T-cell (primary cell): ENCODE measurements around the gene TMSB10. TPM values are rescaled to one million over a fixed set of nuclear protein-coding genes. Genes with fewer than 3 reads are reported as not detected.

Source experiments
- ATAC-seq, 4 experiments: fragments of 200-7000 bp in 3 of 4; fragments of 150-1000 bp in 1 of 4; cut with Tn5 transposase; replicated peaks in 1 of 4; 1 replicate in 3 of 4; 2 replicates in 1 of 4; pipeline ENCODE4 v1.10.0; 2021; ENCODE audit warnings: moderate library complexity in 3 of 4, mild to moderate bottlenecking in 2 of 4, moderate number of reproducible peaks in 1 of 4
- CTCF ChIA-PET, 2 donors: fragments of 300-600 bp; sonication (Branson Sonifier 250); formaldehyde crosslinking; loops; one replicate each; lab custom pipeline; 2022; ENCODE audit warnings: antibody characterized with exemption in 2 of 2; lab: Charles Lee
- POLR2A ChIA-PET, 2 donors: fragments of 300-600 bp; sonication (Branson Sonifier 250); formaldehyde crosslinking; loops; one replicate each; lab custom pipeline; 2022; ENCODE audit warnings: antibody characterized with exemption in 2 of 2; lab: Charles Lee
- DNase-seq, 35 experiments: peaks; one replicate each; pipeline versions ENCODE4 v3.0.0 to v3.0.0-alpha.2; 2013 to 2023
- H3K27ac ChIP-seq: one replicate; pipeline ENCODE4 v1.5.1; 2013; ENCODE audit warnings: low read length
- H3K27me3 ChIP-seq, 2 experiments: replicated peaks in 1 of 2; 1 replicate in 1 of 2; 2 replicates in 1 of 2; pipeline versions ENCODE4 v1.6.1 to v1.7.0; 2013; ENCODE audit warnings: low read length in 1 of 2, mixed read lengths in 1 of 2; ENCODE audit not compliant: control insufficient read depth in 2 of 2, insufficient read depth in 2 of 2; ENCODE audit errors: extremely low read depth in 1 of 2
- H3K36me3 ChIP-seq, 2 donors: 1 replicate in 1 of 2; 2 replicates in 1 of 2; pipeline versions ENCODE4 v1.6.1 to v1.7.0; 2013; ENCODE audit warnings: low read length in 1 of 2; ENCODE audit not compliant: control insufficient read depth in 2 of 2, insufficient read depth in 1 of 2; ENCODE audit errors: extremely low read depth in 1 of 2
- H3K4me1 ChIP-seq, 2 experiments: 1 replicate in 1 of 2; 2 replicates in 1 of 2; pipeline versions ENCODE4 v1.6.1 to v1.7.0; 2013; ENCODE audit warnings: low read length in 2 of 2, mixed read lengths in 1 of 2; ENCODE audit not compliant: insufficient read depth in 2 of 2, control insufficient read depth in 1 of 2; ENCODE audit errors: extremely low read depth in 1 of 2
- H3K4me3 ChIP-seq, 2 donors: 1 replicate in 1 of 2; 2 replicates in 1 of 2; pipeline versions ENCODE4 v1.5.1 to v1.7.0; 2013; ENCODE audit warnings: mild to moderate bottlenecking in 2 of 2, low read length in 1 of 2, moderate library complexity in 1 of 2; ENCODE audit not compliant: control insufficient read depth in 1 of 2; ENCODE audit errors: extremely low read depth in 1 of 2
- H3K9me3 ChIP-seq: 2 replicates; pipeline ENCODE4 v1.7.0; 2013
- H3K27ac Mint-ChIP-seq, 2 donors: one replicate each; pipeline ENCODE4 v1.8.0; 2020 to 2021; ENCODE audit warnings: mild to moderate bottlenecking in 2 of 2, mixed read lengths in 2 of 2
- H3K27me3 Mint-ChIP-seq, 2 donors: one replicate each; pipeline ENCODE4 v1.8.0; 2021 to 2022; ENCODE audit warnings: mixed read lengths in 2 of 2
- H3K36me3 Mint-ChIP-seq: one replicate; pipeline ENCODE4 v1.8.0; 2021; ENCODE audit warnings: mixed read lengths
- H3K4me1 Mint-ChIP-seq, 3 donors: one replicate each; pipeline ENCODE4 v1.8.0; 2020 to 2022; ENCODE audit warnings: mixed read lengths in 3 of 3, mild to moderate bottlenecking in 1 of 3
- H3K4me3 Mint-ChIP-seq, 3 donors: one replicate each; pipeline ENCODE4 v1.8.0; 2020 to 2022; ENCODE audit warnings: mild to moderate bottlenecking in 3 of 3, mixed read lengths in 3 of 3, moderate library complexity in 3 of 3
- H3K9me3 Mint-ChIP-seq, 3 donors: one replicate each; pipeline ENCODE4 v1.8.0; 2020 to 2022; ENCODE audit warnings: mixed read lengths in 3 of 3
- WGBS: methylation state at CpG from one replicate; pipeline ENCODE4 v1.1.5; 2013; ENCODE audit warnings: missing lambda C conversion rate; ENCODE audit not compliant: insufficient coverage; 5-methylcytosine and 5-hydroxymethylcytosine counted together
- total RNA-seq, 35 experiments: library from RNA in 6 of 35; stranded (reverse) in 6 of 35; fragments of 120-200 nt in 1 of 35; gene quantifications; one replicate each; pipeline versions ENCODE4 v1.2.1 to v1.2.4 and lab custom pipeline; 2013 to 2026

The TMSB10 gene
- total RNA-seq, 5 donors from 2014 or later (not counting 1 experiment from before 2014, with no cell fraction given) = 1,423 to 1,890 (median 1,689) TPM

DNA sequence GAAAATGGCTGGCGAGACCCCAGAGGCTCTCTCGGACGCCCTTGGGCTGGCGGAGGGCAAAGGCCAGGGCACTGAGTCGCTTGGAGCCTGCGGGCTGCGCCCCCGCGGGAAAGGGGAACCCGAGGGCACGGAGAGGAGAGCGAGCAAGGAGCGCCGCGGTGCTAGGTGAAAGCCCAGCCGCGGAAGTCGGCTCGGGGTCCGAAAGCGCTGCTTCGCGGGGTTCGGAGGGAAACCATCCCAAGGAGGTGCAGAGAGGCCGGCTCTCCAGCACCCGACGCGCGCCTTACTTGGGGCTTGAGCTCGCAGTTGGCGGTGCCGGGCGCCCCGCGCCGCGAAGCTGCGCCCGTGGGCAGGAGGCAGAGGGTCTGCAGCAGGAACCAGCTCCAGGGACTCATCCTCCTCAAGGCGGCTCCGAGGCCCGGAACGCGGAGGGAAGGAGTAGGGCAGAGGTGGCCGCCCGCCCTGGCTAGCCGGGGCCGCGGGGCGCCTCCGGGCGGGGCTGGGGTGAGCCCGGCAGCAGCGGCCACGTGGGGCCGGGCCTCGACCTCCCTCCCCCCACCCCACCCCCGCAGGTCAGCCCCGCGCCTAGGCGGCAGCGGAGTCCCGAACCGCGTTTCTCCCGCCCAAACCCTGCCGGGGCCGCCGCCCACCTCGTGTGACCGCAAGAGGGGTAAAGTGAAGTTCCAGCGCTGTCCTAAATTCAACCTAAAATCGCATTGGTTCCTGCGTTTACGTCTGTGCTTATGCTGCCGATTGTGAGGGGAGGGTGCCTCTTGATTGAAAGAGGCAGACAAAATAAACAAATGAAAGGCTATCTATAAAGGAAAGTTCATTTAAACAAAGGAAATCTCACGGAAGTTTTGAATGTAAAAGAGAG, 24.6 kb upstream of the TMSB10 start, which contains the start of gene TRABD2A:
Gene TRABD2A, minus strand, starts transcription at position 440 of the 877 bp plus-strand sequence. Its CDS starts 45 bp downstream, at position 395.
- Histone ChIP-seq H3K4me1 (peaks cover 17 to 42% of the 10 kb centered on the region in 2 experiments), H3K36me3 (peaks cover 0 to 2% of the 10 kb centered on the region in 2 donors), H3K4me3 (peak within 1 kb of the TSS; percentile 71 to 99), H3K27me3 (peaks cover 0 to 5% of the 10 kb centered on the region in 2 experiments), H3K9me3 (no peaks in the 10 kb centered on the region), H3K27ac (peak within 1 kb of the TSS; percentile 75)
- Mint-ChIP-seq H3K36me3 (no peaks in the 10 kb centered on the region), H3K9me3 (no peaks in the 10 kb centered on the region), H3K27ac (peak within 1 kb of the TSS; percentile 95 to 96), H3K4me1 (peaks cover 59 to 68% (median 65%) of the 10 kb centered on the region in 3 donors), H3K4me3 (peak within 1 kb of the TSS; percentile 94 to 99 (median 97)), H3K27me3 (no peaks in the 10 kb centered on the region)
- ATAC-seq (peak; percentile 33 to 69 (median 49)), DNase-seq (peak in 27 of 35 experiments; percentile 35 to 72 (median 52))
- ChIA-PET POLR2A (interaction anchor here (0.6 to 1.3 kb wide), 3 partner anchors 23 to 32 kb away, joined by 3 to 4 read pairs (median 3); no protein-coding TSS in a partner anchor), CTCF (interaction anchor here in 1 of 2 donors (0.7 to 4.0 kb wide), 10 partner anchors 10 to 397 kb away, joined by 3 to 41 read pairs (median 4); no protein-coding TSS in a partner anchor)
- under 1% methylated on average over 50 of the region's 77 CpGs for WGBS

DNA sequence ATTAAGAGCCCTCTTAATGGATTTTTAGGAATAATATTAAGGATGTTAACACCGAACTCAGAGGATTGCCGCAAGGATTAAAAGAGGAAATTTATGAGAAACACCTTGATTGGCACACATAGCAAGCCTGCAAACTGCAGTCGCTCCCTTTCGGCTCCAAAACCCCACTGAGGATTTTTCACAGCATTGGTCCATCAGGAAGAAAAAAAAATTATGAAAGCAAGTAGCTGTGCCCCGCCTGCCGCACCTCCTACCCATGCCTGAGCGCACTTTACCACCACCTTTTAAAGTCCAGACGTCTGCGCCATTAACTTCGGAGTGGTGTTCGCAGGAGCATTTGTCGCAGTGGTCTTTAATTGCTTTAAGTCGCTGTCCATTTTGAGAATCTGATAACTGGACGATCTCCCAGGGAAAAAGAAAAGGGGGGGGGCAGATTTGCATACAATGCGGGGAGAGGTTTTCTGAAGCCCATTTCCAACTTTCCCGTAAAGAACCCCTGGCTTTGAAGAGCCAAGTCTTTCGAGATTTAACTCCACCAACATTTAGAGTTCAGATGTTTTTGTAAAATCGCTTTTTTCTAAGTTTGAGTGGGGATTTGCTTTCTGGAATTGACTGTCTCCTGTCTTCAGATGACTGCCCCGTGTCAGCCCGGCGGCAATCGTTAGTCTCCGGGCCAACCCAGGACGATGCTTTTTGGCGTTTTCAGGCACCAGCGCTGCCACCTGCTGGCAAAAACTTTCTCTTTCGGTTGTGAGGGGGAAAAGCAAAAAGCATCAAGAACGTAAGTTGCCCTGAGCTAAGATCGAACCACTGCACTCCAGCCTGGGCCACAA, 23.7 kb upstream of the TMSB10 start:
- ChIA-PET CTCF (interaction anchor here (0.6 to 4.0 kb wide), 29 partner anchors 9 to 398 kb away, joined by 3 to 41 read pairs (median 4); partner anchors contain the start of gene DNAH6 (in 1 of the 2)), POLR2A (interaction anchor here (0.5 to 1.7 kb wide), 6 partner anchors 20 to 417 kb away, joined by 3 to 7 read pairs (median 4); no protein-coding TSS in a partner anchor)
- Histone ChIP-seq H3K27me3 (peaks cover 0 to 5% of the 10 kb centered on the region in 2 experiments), H3K9me3 (no peaks in the 10 kb centered on the region), H3K27ac (peak overlapping the region; percentile 75), H3K36me3 (no peaks in the 10 kb centered on the region), H3K4me3 (peak overlapping the region; percentile 71 to 99), H3K4me1 (peaks cover 14 to 34% of the 10 kb centered on the region in 2 experiments)
- Mint-ChIP-seq H3K27me3 (no peaks in the 10 kb centered on the region), H3K4me3 (peak overlapping the region; percentile 94 to 99 (median 97)), H3K36me3 (no peaks in the 10 kb centered on the region), H3K27ac (peak overlapping the region; percentile 95 to 96), H3K4me1 (peaks cover 54 to 63% (median 57%) of the 10 kb centered on the region in 3 donors), H3K9me3 (no peaks in the 10 kb centered on the region)
- 2% methylated on average over 18 of the region's 29 CpGs for WGBS
- DNase-seq = peak; percentile 69 to 92 (median 84)
- peak; percentile 69 to 76 (median 70) for ATAC-seq

DNA sequence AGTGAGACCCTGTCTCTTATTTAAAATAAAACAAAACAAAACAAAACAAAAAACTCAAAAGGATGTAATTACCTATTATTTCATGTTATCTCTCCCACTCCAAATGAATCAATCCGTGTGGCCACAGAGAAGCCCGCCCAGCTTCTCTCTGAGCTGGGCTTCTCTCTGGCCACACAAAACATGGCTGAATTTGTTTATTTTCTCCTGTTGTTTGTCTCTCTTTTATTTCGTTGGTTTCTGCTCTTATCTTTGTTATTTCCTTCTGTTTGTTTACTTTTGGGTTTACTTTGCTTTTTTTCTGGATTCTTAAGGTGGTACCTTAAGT, 23.1 kb upstream of the TMSB10 start:
- Histone ChIP-seq H3K27me3 (peaks cover 0 to 5% of the 10 kb centered on the region in 2 experiments), H3K27ac (peak overlapping the region; percentile 75), H3K4me3 (peak overlapping the region in 1 of 2 donors; percentile 99), H3K4me1 (peaks cover 14 to 28% of the 10 kb centered on the region in 2 experiments), H3K9me3 (no peaks in the 10 kb centered on the region), H3K36me3 (no peaks in the 10 kb centered on the region)
- peak overlapping the region; percentile 95 to 96 for H3K27ac Mint-ChIP-seq
- ATAC-seq (no peak), DNase-seq (no peak)
- H3K27me3 Mint-ChIP-seq = no peaks in the 10 kb centered on the region
- CTCF ChIA-PET = interaction anchor here (0.6 to 4.0 kb wide), 25 partner anchors 10 to 385 kb away, joined by 3 to 41 read pairs (median 4); partner anchors contain the start of gene DNAH6 (in 1 of the 2)
- H3K4me3 Mint-ChIP-seq = peak overlapping the region; percentile 94 to 99 (median 97)
- no CpG with 5 or more reads among the region's 3 CpGs for WGBS
- H3K36me3 Mint-ChIP-seq = no peaks in the 10 kb centered on the region
- peaks cover 54 to 63% (median 57%) of the 10 kb centered on the region in 3 donors for H3K4me1 Mint-ChIP-seq
- no peaks in the 10 kb centered on the region for H3K9me3 Mint-ChIP-seq
- POLR2A ChIA-PET = interaction anchor here (0.6 to 1.7 kb wide), 5 partner anchors 21 to 356 kb away, joined by 3 to 7 read pairs (median 5); no protein-coding TSS in a partner anchor

DNA sequence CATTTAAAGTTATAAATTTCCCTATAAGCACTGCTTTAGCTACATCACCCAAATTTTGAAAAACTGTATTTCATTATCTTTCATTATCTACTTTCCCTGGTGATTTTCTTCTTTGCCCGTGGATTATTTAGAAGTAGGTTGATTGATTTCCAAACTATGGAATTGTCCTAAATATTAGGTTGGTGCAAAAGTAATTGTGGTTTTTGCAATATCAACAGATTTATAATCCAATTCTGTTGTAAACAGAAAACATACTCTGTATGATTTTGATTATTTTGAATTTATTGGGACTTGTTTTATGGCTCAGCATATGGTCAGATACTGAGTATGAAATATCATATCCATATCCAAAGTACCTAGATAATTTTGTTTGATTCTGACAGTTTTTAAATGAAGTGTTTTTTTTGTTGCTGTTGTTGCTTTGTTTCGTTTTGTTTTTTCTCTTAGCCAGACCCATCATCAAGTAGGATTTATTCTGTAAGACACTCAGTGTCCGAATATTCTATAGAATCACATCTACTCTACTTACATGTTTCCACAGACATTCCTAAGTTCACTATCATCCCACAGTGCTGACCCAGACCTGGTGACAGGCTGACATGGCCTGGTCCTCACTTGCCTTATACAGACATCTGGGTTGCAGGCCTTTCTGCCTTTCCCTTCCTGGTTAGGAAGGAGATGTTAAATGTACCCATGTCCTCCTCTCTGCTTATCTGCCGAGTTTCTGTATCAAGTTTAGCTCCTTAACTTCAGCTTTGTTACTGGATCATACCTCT, 22.5 kb upstream of the TMSB10 start:
- Mint-ChIP-seq H3K27me3 (no peaks in the 10 kb centered on the region), H3K27ac (peak overlapping the region; percentile 95 to 96), H3K36me3 (no peaks in the 10 kb centered on the region), H3K9me3 (no peaks in the 10 kb centered on the region), H3K4me1 (peaks cover 53 to 61% (median 54%) of the 10 kb centered on the region in 3 donors), H3K4me3 (peak overlapping the region; percentile 94 to 99 (median 97))
- Histone ChIP-seq H3K36me3 (no peaks in the 10 kb centered on the region), H3K27me3 (peaks cover 0 to 5% of the 10 kb centered on the region in 2 experiments), H3K4me3 (no peak overlapping the region), H3K27ac (peak overlapping the region; percentile 75), H3K9me3 (no peaks in the 10 kb centered on the region), H3K4me1 (peaks cover 11 to 26% of the 10 kb centered on the region in 2 experiments)
- DNase-seq (no peak), ATAC-seq (no peak)
- ChIA-PET CTCF (interaction anchor here (0.6 to 4.0 kb wide), 24 partner anchors 10 to 385 kb away, joined by 3 to 41 read pairs (median 4); partner anchors contain the start of gene DNAH6 (in 1 of the 2)), POLR2A (interaction anchor here (0.6 to 1.7 kb wide), 5 partner anchors 22 to 357 kb away, joined by 3 to 7 read pairs (median 5); no protein-coding TSS in a partner anchor)
- 100% methylated on average over 1 of the region's 4 CpGs for WGBS

DNA sequence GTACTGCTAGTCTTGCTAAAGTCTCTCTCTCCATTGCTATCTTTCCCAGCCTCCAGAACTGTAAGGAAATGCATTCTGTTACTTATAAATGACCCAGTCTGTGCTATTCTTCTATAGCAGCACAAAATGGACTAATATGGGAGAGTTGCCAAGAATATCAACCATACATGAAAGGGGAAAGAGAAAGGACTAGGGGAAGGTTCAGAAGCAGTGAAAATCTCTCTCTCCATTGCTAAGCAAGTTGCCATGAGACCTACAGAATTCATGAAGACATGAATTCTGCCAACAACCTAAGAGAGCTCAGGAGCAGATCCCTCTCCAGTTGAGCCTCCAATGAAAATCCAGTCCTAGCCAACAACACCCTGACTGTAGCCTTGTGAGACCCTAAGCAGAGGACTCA, 21.0 kb upstream of the TMSB10 start:
- H3K9me3 Mint-ChIP-seq = no peaks in the 10 kb centered on the region
- no peak overlapping the region for H3K4me3 Mint-ChIP-seq
- no peak overlapping the region for H3K4me3 ChIP-seq
- H3K27me3 ChIP-seq = peaks cover 0 to 5% of the 10 kb centered on the region in 2 experiments
- ATAC-seq (no peak), DNase-seq (no peak)
- peaks cover 54 to 63% (median 54%) of the 10 kb centered on the region in 3 donors for H3K4me1 Mint-ChIP-seq
- no peak overlapping the region for H3K27ac ChIP-seq
- H3K27me3 Mint-ChIP-seq = no peaks in the 10 kb centered on the region
- H3K36me3 ChIP-seq = no peaks in the 10 kb centered on the region
- CTCF ChIA-PET = interaction anchor here in 1 of 2 donors (1.2 kb wide), 1 partner anchor 41 kb away, joined by 3 read pairs; no protein-coding TSS in a partner anchor
- POLR2A ChIA-PET = no interaction called here
- peak overlapping the region; percentile 24 to 69 for H3K27ac Mint-ChIP-seq
- H3K9me3 ChIP-seq = no peaks in the 10 kb centered on the region
- peaks cover 17 to 34% of the 10 kb centered on the region in 2 experiments for H3K4me1 ChIP-seq
- H3K36me3 Mint-ChIP-seq = no peaks in the 10 kb centered on the region
